GM12874 (cell line): ENCODE measurements around the gene GKN1.

ENCODE experiments used
- TF ChIP-seq, protein P1 (sequence below): IDR thresholded peaks from 2 replicates; pipeline ENCODE4 v1.5.1; 2011; ENCODE audit warnings: low read depth, mild to moderate bottlenecking, control low read depth, low read length, moderate library complexity; ENCODE audit not compliant: insufficient read depth

Gene GKN1

GRCh38 chr2:68977453-68977852 lies 3.0 kb downstream of the GKN1 start:
- TF ChIP-seq, protein P1, sequence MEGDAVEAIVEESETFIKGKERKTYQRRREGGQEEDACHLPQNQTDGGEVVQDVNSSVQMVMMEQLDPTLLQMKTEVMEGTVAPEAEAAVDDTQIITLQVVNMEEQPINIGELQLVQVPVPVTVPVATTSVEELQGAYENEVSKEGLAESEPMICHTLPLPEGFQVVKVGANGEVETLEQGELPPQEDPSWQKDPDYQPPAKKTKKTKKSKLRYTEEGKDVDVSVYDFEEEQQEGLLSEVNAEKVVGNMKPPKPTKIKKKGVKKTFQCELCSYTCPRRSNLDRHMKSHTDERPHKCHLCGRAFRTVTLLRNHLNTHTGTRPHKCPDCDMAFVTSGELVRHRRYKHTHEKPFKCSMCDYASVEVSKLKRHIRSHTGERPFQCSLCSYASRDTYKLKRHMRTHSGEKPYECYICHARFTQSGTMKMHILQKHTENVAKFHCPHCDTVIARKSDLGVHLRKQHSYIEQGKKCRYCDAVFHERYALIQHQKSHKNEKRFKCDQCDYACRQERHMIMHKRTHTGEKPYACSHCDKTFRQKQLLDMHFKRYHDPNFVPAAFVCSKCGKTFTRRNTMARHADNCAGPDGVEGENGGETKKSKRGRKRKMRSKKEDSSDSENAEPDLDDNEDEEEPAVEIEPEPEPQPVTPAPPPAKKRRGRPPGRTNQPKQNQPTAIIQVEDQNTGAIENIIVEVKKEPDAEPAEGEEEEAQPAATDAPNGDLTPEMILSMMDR: no peak

DNA sequence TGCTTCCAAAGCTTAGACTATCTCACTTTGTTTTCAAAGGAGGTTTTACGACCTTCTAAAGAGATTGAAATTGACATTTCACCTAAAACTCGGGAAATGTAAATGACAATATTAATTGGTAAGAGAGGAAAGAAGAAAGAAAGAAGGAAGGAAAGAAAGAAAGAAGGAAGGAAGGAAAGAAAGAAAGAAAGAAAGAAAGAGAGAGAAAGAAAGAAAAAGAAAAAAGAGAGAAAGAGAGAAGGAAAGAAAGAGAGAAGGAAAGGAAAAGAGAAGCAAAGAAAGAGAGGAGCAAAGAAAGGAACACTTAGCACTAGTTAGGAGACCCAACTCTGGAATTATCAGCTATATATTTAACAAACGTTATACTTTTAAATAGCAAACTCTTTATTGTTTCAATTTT lies 3.7 kb downstream of the GKN1 start:
- TF ChIP-seq, protein P1: no peak

DNA sequence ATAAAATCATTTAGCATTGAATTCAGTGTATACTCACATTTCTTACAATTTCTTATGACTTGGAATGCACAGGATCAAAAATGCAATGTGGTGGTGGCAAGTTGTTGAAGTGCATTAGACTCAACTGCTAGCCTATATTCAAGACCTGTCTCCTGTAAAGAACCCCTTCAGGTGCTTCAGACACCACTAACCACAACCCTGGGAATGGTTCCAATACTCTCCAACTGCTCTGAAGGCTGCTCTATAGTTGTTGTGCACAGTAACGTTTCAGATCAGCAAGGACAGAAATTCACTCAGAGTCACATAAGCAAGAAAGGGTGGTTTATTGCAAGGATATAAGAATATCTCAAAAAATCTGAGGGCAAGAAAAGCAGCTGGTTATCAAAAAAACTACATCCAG lies 6.5 kb downstream of the GKN1 start:
- TF ChIP-seq, protein P1: no peak

DNA sequence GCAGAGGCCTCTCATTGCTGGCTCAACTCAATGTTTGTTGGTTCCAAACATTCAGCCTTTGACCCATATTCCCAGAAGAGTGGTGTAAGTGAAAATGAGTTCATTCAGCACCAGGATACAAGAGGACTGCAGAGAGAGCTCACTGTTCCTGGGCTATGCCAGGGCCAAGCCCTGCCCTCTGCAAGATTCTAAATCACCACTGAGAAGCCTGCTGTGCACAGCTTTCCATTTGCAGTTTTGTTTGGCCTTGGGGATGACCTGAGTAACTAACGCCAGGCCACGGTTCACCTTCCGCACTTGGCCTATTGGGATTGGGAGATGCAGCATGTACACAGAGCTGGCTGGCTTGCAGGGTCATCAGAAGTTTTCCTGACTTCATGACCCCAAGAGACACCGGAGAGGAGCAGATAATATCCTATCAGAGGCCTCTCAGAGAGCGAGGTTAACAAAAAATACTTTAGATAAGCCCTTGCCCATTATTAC lies 12.6 kb downstream of the GKN1 start:
- TF ChIP-seq, protein P1: no peak

GRCh38 chr2:68989035-68989434 lies 14.6 kb downstream of the GKN1 start:
- TF ChIP-seq, protein P1: no peak

DNA sequence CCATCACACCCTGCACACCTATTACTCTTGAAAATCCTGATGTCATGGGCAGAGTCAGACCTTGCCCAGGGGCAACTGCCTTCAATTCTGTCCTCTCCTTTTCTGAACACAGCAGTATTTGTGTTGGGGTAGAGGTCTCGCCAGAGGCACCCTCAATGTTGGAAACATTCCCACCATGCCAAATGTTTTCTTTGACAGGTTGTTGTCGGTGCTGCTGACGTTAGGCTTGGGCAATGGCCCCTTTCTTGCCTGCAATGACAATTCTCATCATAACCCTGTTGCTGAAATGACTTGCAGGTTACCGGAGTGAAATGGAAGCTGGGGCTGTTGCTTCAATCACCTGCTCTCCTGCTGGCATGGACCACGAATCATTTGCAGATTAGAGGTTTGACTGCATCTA lies 17.9 kb downstream of the GKN1 start:
- TF ChIP-seq, protein P1: no peak

- TF ChIP-seq, protein P1: no peak
These were observed 18.5 kb downstream of the GKN1 start for GRCh38 chr2:68992933-68993332.
